ENCODE results near the gene S100A16.

Gene S100A16

DNA sequence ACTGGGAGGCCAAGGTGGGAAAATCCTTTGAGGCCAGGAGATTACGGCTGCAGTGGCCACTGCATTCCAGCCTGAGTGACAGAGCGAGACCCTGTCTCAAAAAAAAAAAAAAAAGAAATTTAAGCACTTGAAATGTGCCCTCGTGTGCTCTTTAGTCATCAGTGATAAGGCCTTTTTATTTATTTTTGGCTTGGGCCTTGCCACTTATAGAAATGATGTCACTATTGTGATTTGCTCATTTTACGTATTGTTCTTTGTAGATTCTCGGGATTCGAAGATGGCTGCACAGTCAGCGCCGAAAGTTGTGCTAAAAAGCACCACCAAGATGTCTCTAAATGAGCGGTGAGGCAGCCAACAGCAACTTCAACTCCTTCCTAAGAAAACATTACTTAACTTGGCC, 23.4 kb upstream of the S100A16 start:
- no peak for DNase-seq (ENCODE audit: low spot score)

DNA sequence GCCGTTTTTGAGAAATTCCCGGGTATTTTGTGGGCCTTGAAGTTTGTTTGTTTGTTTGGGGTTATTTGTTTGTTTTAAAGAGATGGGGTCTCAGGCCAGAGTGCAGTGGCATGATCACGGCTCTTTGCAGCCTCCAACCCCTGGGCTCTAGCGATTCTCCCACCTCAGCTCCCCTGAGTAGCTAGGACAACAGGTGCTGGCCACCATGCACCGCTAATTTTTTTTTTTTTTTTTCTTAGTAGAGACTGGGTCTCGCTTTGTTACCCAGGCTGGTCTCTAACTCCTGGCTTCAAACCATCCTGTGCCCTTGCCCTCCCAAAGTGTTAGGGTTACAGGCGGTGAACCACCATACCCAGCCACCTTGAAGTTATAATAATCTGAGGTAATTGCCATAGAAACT, 22.9 kb upstream of the S100A16 start:
- no peak for DNase-seq (ENCODE audit: low spot score)

DNA sequence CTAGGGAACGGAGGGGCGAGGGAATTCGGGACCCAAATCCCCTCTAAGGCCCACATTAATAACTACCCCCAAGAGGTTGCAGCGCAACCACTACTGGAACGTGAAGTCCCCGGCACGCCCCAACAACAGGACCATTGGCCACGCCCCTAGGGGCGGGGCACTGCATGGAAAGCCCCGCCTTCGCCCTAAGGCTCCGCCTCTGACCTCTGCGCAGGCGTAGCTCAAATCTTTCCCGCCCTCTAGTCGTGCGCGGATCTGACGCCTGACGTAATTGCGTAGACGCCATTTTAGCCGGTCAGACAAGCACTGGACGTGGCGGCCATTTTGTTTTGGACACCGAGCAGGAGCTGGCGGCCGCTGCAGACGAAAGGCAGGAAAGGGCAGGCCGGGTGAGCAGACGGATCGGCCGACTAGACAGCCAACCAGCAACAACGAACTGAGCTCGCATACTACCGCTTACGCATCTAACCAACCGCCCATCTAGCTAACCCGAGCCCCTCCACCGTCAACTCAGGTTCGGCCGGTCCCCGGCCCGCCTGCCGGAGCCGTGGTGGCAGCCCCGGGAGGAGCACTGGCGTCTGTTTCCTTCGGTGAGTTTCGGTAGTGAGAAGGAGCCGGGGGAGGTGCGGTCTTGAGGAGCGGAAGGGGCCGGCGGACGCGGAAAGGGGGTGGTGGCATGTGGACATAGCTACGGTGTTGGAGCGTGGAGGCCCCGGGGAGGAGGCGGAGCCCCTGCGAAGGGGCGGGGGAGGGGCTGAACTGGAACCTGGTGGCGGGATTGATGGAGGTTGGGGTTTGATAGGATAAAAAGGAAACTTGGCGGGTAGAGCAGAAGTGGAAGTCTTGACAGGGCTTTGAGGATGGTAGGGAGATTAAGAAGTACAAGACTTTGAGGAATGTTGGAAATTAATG, 21.1 kb upstream of the S100A16 start, which contains the start of gene CHTOP:
CHTOP (plus strand) TSS at position 313 of the 912 bp plus-strand sequence. CDS start 2,523 bp downstream, outside the sequence.
- peak; percentile 95 for DNase-seq (ENCODE audit: low spot score)

DNA sequence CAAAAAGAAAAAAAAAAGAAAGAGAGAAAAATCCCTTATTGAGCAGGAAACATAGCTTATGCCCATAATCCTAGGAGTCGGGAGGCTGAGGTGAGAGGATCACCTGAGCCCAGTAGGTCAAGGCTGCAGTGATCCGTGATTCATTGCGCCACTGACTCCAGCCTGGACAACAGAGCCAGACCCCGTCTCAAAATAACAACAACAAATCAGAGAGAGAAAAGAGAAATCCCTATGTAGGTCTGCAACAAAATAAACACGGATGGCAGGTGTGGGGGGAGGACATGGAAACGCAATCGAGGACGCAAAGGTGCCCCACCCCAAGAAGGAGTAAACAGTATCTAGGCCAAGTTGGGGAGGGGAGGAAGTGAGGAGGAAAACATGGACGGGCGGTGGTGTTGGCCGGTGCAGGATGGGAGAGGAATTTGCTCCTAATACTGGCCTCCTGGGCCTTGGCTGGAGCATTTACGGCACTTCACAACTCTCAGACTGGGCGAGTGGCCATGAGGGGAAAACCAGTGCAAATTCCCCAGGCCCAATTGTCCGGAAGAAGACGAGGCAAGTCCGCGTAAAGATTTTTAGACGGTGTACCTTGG, 20.3 kb upstream of the S100A16 start:
- DNase-seq (ENCODE audit: low spot score): no peak

- DNase-seq (ENCODE audit: low spot score): no peak
Observed at GRCh38 chr1:153631047-153632022, 18.4 kb upstream of the S100A16 start.

DNA sequence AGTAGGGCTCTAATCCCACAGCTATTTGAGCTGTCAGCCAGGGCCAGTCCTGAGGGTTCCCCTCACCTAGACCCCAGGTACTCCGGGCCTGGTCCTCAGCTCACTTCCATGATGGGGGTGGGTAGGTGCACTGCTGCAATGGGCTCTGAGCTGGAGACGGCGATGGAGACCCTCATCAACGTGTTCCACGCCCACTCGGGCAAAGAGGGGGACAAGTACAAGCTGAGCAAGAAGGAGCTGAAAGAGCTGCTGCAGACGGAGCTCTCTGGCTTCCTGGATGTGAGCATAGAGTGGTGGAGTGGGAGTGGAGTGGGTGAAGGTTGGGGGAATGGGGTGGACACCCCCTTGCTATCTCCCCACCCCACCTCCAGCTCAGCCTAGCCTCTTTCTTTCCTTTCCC, 17.4 kb upstream of the S100A16 start:
- DNase-seq (ENCODE audit: low spot score): no peak

- no peak for DNase-seq (ENCODE audit: low spot score)
Observed at GRCh38 chr1:153629971-153630370, 17.0 kb upstream of the S100A16 start.

GRCh38 chr1:153629343-153629665, 16.4 kb upstream of the S100A16 start:
- DNase-seq (ENCODE audit: low spot score): no peak

DNA sequence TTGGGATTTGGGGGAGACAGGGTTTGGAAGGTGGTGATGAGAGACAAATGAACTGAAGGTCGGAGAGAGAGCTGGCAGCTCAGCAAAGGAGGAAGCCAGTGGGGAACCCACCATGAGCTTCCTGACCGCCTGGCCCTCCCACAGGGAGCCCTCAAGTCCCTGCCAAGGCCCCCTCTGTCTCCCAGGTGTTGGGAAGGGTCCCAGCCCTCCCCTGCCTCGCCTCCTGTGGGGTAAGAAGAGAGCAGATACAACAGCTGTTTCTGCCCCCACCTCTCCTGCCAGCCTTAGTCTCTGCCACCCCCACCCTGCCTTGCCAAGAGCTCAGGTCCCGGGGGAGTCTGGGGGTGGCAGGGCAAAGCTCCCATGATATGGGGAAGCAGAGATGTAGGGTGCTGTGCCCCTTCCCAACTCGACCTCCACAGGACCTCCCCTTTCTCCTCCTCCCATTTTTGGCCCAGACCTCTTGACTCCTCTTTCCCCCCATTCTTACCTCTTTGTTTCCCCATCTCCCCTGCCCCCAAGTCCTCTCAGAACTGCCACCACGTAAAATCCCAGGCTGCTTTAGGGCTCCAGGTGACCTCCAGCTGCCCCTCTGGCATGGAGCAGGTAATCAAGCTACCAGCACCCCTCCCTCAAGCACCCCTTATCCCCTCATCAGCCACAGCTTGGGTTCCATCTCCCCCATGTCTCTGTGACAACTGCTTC, 15.9 kb upstream of the S100A16 start:
- no peak for DNase-seq (ENCODE audit: low spot score)

DNA sequence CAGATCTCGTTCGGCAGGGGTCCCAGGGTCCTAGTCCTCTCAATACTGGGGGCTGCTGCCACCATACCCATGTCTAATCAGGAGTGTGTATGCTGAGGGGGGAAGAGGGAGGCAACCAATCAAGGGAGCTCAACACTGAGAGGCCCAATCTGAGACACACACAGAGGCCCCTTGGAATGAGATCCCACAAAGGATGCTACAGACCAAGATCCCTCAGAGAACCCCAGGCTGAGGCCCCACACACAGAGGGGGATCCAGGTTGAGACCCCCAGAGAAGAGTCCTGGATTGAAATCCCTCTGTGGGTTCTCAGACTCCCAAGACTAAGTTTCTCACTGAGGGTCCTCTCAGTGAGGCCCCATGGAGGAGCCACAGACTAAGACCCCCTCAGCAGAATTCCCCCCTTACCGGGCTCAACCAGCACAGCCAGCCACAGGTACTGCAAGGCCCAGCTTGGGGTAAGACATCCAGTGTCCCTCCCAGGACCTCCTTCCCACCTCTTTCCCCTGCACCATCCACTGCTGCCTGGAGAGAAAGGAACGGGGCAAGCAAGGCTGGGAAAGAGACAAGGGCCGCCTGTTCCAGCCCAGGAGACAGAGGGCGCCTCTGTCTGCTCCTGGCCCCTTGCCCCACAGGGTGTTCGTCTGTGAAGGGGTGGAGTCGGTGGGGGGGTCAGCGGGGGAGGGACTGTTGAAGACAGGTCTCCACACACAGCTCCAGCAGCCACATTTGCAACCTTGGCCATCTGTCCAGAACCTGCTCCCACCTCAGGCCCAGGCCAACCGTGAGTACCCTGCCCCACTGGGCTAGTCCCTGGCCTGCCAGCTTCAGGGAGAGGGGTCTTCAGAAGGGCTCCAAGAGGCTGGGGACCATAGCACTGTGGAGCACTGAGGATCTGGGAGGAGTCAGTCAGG, 15.0 kb upstream of the S100A16 start, which contains the start of gene S100A1:
S100A1 (plus strand) TSS at position 720 of the 912 bp plus-strand sequence. CDS start 2,088 bp downstream, outside the sequence.
- DNase-seq (ENCODE audit: low spot score): no peak

DNA sequence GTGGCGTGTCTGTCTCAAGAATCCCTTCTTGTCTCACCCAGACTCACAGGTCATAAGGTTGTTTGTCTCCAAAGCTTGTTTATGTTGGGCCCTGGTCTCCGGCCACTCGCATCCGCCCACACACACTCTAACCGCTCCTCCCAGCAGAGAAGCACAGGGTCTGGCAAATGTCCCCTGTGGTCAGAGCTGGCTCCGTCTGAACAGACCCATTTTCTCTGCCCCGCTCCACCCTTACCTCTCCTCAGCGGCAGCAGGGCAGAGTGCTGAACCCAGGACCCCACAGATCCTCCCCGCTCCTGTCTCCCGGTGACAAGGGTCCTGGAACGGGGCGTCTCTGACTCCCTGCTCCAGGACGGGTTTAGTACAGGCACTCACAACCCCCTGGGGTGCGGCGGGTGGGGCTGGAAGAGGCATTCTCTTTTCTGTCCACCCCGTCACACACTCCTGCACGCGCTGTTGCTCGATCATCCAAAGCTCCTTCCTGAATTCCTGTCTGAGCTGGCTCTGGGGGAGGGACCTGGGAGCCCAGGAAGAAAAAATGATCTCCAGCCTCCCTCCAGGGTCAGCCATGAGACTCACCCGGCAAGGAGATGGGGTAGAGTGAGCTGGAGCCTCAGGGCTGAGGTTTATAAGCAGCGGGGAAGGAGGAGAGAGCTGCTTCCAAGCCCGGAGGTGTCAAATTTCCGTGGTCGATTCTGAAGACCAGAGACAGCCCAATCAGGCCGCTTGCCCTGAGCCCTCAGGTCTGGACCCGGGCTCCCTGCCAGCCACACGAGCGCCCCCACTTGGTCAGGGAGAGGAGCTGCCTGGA, 14.2 kb upstream of the S100A16 start, which contains the start of gene S100A13:
S100A13 (minus strand) TSS at position 602 of the 811 bp plus-strand sequence. CDS start 1,033 bp downstream, outside the sequence.
- DNase-seq (ENCODE audit: low spot score): peak; percentile 94

- no peak for DNase-seq (ENCODE audit: low spot score)
Observed at GRCh38 chr1:153626477-153626903, 13.6 kb upstream of the S100A16 start.

DNA sequence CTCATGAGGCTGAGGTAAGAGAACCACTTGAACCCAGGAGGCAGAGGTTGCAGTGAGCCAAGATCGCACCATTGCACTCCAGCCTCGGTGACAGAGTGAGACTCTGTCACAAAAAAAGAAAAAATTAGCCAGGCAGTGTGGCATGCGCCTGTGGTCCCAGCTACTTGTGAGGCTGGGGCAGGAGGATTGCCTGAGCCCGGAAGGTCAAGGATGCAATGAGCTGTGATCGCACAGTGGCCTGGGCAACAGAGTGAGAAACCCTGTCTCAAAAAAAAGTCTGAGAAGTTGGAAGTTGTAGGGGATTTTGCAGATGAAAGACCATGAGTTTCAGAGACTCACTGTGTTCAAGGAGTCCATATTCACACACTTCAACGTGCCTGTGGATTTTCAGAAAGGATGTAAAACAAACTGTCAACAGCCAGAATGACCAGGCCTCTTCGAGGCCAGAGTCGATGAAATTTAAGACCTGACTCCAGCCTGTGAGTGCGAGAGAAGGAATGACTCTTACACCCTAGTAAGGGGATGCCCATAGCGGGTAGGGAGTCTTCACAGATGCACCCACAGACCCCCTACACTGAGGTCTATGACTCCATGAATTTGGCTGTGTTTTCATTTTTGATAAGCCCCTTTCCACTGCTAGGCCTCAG, 12.2 kb upstream of the S100A16 start:
- no peak for DNase-seq (ENCODE audit: low spot score)

- DNase-seq (ENCODE audit: low spot score): no peak
Observed at GRCh38 chr1:153623101-153623500, 10.2 kb upstream of the S100A16 start.

DNA sequence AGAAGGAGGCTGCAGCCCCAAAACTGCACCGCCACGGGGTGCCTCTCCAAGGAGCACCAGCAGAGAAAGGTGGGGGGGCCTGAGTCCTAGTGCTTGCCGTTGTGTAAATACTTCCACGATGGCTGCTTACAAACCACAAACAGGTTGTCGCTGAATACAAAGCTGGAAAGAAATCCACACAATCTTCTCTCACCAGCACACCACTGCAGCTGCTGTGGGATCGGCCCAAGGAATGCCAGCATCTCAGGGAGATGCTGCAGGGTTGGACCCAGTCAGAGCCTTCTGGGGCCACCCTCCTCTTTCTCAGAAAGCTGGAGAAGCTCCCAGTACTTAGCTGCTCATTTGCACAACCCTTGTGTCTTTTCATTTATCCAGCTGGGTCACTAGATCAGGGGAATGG, 6.2 kb upstream of the S100A16 start:
- no peak for DNase-seq (ENCODE audit: low spot score)

GRCh38 chr1:153617663-153618062, 4.7 kb upstream of the S100A16 start:
- peak; percentile 80 for DNase-seq (ENCODE audit: low spot score)

DNA sequence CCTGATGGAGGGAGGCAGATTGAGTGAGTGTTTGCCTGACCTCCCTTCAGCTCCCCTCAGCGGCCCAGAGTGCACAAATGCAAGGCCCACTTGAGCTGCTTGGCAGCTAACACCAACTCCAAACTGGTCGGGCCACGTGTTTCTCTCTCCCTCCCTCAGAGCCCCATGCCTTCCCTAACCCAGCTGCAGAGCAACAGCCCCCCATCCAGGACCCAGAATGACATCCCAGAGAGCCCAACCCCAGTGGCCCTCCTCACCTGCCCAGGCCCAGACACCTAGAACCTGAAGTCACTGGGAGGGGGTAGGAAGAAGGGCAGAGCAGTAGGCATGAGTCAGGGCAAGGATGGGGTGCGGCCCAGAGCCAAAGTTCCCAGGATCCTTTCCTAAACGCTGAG, 4.0 kb upstream of the S100A16 start:
- no peak for DNase-seq (ENCODE audit: low spot score)

DNA sequence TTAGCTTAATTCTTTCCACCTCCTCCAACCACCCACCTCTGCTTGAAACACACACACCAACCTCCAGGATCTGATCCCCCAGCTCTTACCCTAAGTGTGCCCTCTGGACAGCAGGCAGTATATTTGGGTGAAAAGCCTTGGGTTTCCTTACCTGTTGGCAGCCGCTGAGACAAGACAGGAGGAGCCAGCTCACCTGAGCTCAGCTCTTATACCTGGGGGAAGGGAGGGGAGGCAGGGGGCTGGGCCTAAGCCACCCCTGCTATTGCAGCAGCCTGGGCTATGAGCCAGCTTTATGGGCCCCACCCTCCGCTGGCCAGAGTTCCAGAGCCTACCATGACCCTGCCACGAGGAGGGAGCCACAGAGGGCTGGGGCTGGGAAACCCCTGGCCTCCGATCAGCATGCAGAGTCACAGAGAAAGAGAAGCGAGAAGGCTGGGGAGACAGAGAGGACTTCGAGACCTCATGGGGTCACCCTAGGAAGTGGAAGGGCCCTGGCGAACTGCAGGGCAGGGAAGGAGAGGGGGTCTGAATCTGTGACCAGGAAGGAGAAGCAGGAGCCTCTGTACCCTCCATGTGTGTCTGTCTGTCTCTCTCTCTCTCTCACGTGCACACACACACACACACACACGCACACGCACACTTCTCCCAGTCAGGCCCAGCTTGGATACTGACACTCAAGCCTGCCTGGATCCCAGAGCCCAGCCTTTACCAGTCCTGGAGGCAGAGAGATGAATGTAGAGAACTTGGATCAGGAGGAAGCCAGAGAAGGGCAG, 3.4 kb upstream of the S100A16 start, which contains the start of gene S100A14:
S100A14 (minus strand) TSS at position 182 of the 773 bp plus-strand sequence. CDS start 467 bp downstream, outside the sequence.
- DNase-seq (ENCODE audit: low spot score): peak; percentile 42
